Stimulated activated CD4-positive, alpha-beta T cell treated with anti-CD3 and anti-CD28 coated beads, Interleukin-4, amount 100 ng/mL, for 48 hours (primary cell): ENCODE measurements around the gene SKOR2.

Experiments used
- DNase-seq, 2 donors: peaks; one replicate each; pipeline ENCODE4 v3.0.0-alpha.2; 2020; ENCODE audit warnings: low read depth in 2 of 2

Gene SKOR2

GRCh38 chr18:47251289-47252120 is at the start of gene SKOR2:
SKOR2 (minus strand) TSS chr18:47251660; CDS start chr18:47249183, 2,477 bp downstream.
- no peak for DNase-seq

GRCh38 chr18:47296462-47296861 is 45.0 kb upstream of the SKOR2 start:
- DNase-seq: no peak

- no peak for DNase-seq
These were observed 43.3 kb upstream of the SKOR2 start for GRCh38 chr18:47294801-47295200.

- DNase-seq: no peak
These were observed 37.3 kb upstream of the SKOR2 start for GRCh38 chr18:47288741-47289140.

GRCh38 chr18:47287911-47288585 is 36.6 kb upstream of the SKOR2 start:
- no peak for DNase-seq

- no peak for DNase-seq
These were observed 35.4 kb upstream of the SKOR2 start for GRCh38 chr18:47286776-47287410.

- DNase-seq: no peak
These were observed 34.0 kb upstream of the SKOR2 start for GRCh38 chr18:47285456-47285855.

- DNase-seq: no peak
These were observed 33.4 kb upstream of the SKOR2 start for GRCh38 chr18:47284721-47285395.

- DNase-seq: no peak
These were observed 32.0 kb upstream of the SKOR2 start for GRCh38 chr18:47283476-47283875.

- no peak for DNase-seq
These were observed 28.7 kb upstream of the SKOR2 start for GRCh38 chr18:47280121-47280520.

GRCh38 chr18:47274961-47275360 is 23.5 kb upstream of the SKOR2 start:
- DNase-seq: no peak

- no peak for DNase-seq
These were observed 13.7 kb upstream of the SKOR2 start for GRCh38 chr18:47265197-47265596.

GRCh38 chr18:47264308-47264700 is 12.8 kb upstream of the SKOR2 start:
- no peak for DNase-seq

GRCh38 chr18:47263430-47264307 is 12.2 kb upstream of the SKOR2 start:
- no peak for DNase-seq

GRCh38 chr18:47263150-47263429 is 11.6 kb upstream of the SKOR2 start:
- no peak for DNase-seq

GRCh38 chr18:47262301-47263149 is 11.1 kb upstream of the SKOR2 start:
- no peak for DNase-seq

- DNase-seq: no peak
These were observed 10.4 kb upstream of the SKOR2 start for GRCh38 chr18:47261902-47262300.

- no peak for DNase-seq
These were observed 9.7 kb upstream of the SKOR2 start for GRCh38 chr18:47260924-47261701.

GRCh38 chr18:47260120-47260923 is 8.9 kb upstream of the SKOR2 start:
- DNase-seq: peak; percentile 26 to 33
